Stimulated activated CD4-positive, alpha-beta T cell treated with anti-CD3 and anti-CD28 coated beads, Interleukin-15, amount 100 ng/mL, for 48 hours (primary cell): ENCODE results near the gene CD300LB.
"Not testable (repeated sequence)": the region's sequence is repeated elsewhere in the genome, so short reads cannot be mapped to it uniquely, and the experiment has no call there.

ENCODE experiments used
- DNase-seq, 2 donors: peaks; one replicate each; pipeline ENCODE4 v3.0.0-alpha.2; 2020; ENCODE audit warnings: low read depth in 2 of 2

The CD300LB gene

DNA sequence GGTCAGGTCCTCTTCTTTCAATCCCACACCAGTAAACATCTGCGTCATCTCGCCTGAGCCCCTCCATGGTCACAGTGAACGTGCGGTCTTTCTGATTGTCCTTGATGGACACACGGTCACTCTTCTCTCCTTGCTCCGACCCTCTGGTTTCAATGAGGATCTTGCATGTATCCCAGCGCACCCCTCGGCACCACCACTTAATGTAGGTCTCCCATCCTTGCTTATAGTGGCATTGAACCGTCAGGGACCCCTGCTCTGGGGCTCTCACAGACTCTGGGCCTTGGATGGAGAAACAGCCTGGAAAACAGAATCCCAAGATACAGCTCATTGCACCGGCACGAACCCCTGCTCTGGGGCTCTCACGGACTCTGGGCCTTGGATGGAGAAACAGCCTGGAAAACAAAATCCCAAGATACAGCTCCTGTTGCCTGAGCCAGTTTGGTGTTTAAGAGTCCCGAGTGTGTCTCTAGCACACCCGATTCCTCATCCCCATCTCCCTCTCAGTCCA, 5.4 kb downstream of the CD300LB start:
- DNase-seq = no peak

DNA sequence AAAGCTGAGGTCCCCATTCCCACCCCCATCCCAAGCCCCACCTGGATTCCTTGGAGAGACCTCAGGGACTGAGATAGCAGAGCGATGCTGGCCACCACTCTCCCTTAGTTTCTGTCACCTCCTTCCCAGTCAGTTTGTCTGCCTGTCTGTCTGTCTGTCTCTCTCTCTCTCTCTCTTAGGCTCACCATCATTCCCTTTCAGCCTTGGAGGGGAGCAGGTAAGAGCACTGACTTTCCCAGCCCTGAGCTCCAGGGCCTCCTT, 5.9 kb downstream of the CD300LB start:
- DNase-seq = no peak

DNA sequence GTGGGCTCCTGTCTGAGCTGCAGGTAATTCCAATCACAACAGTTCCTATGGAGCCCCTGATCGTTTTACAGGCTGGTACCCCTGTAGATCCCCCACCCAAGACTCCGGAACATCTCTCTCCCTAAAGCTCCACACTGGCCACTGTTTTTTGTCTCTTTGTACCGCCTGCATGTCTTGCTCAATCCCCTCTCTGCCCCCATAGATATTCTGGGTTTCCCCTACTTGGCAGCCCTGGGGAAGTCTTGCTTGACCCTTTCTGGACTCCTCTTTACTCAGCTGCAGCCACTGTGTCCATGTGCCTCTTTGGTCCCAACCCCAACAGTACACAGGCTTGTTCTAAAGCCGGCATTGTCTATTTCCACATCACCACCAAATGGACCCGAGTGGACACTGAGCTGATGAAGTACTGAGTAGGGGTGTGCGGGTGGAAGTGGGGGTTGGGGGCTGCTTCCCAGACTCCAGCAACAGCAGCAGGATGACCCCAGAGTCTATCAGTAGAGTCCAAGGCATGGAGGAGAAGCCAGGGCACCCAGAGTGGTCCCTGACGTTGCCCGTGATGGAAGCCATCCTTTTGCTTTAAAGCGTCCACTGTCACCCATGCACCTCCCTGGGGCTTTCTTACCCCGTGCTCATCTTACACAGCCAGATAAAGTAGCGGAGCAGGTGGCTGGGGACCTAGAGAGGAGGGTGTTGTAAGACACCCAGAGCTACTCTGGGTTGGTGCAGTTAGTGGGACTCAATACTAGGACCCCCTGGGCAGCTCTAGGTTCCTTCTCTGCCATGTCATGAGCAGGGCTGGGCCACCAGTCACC, 6.4 kb downstream of the CD300LB start:
- DNase-seq = no peak

DNA sequence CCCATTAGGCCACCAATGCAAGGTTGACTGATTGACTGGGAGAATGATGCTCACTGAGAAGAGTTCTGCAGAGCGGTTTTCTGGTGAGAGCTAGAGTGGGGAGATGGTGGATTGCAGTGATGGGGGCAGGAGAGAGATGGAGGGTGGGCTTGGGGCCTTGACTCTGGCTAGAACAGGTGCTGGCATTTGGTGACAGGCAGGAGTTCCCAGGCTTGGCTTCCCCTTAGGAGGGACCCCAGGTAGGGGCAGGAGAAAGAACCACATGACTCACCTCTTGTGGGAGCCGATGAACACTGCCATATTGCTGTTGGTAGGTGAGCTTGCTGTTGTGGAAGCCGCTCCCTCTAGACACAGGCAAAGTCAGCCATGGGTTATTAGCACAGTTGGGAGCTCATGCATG, 8.0 kb downstream of the CD300LB start:
- no peak for DNase-seq

DNA sequence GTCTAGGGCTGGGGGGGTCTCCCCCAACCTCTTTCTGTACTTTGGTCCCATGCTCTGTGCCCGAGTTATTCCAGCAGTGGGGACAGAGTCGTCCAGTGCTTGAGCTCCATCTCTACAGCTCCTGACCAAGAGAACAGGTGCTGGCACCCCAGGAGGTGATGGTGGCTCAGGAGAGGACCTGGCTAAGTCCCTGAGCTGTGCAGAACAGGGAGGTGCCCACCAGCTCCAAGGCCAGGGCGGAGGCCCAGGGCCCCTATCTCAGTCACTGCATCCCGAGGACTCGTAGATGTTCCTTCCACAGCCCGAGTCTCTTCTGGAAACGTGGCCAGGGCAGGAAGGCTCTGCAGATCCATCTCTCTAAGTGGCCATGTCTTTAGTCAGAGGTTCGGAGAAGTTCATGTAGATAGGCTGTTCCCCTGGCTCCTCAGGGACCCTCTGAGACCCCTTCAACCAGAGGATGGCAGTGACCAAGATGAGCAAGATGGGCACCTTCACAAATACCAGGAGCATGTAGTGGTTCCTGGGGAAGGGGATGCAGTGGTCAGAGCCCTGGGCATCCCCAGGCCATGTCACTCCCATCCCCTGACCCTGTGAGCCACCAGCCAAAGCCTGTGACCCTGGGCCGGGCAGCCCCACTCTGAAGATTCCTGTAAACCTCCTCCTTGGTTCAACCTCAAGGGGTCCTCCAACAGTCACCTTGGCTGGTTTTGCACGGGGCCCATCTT, 8.7 kb downstream of the CD300LB start:
- DNase-seq = no peak

DNA sequence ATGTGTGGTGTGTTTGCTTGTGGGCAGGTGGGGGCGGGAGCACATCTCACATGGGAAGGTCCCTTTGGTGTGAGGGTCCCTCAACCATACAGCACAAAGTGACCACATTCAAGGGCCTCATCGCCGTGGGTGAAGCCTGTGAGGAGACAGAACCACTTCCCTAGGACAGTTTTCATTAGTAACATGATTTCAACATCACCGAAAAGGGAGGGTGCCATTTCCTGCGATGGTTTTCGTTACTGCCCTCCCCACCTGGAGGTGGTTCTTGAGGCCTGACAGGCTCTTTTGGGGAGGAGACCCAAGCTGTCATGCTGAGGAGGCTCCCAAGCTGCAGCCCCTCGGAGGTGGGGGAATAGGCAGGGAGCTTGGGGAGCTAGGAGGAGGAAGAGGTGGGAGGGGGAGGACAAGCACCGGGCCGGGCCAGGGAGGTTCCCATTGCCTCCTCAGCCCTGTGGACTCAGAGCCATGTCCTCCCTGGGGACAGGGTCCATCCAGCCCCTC, 9.5 kb downstream of the CD300LB start:
- no peak for DNase-seq

DNA sequence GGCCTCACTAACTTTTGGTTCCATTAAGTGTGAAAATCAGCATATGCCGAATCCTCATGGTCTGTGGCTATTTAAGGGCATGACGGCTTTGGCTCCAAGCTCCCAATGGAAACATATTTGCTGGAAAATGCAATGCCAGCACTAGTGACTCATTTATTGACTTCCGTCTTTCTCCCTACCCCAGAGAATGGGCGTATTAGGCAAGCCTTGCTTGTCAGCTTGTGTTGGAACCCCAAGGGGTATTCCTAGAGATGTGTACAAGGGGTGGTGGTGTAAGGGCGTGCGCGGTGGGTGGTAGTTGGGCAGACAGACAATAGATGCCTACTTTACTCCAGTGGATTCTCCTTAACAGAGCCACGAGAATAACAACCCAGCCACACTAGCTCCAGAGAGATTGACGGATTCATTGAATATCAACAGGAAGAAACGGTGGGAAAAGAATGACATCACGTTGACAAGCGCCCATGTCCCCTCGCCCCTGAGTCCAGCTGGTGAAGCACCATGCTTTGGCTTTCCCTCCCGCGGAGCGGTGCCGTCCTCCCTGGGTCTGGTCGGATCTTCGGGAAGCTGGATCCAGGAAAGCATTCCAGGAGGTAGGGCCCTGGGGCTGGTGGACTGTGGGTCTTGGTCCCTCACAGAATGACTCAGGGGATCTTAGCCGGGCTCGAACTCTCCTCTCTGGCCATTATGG, 10.3 kb downstream of the CD300LB start:
- DNase-seq = no peak

DNA sequence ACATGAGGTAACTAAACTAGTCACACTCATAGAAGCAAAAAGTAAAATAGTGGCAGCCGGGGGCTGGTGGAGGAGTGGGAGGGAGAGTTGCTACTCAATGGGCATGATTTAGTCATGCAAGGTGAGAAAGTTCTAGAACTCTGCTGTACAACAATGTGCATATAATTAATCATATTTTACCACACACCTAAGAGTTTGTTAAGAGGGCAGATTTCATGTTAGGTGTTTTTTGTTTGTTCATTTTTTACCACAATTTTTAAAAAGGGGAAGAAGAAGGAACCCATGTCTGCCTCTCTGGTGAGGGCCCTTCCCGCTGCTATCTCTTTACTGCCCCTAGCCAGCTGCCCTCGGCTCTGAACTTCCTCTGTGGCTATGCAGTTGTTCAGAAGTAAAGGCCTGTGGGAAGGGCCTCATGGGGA, 11.2 kb downstream of the CD300LB start:
- no peak for DNase-seq

GRCh38 chr17:74518413-74518981, 12.8 kb downstream of the CD300LB start:
- not testable (repeated sequence) for DNase-seq

DNA sequence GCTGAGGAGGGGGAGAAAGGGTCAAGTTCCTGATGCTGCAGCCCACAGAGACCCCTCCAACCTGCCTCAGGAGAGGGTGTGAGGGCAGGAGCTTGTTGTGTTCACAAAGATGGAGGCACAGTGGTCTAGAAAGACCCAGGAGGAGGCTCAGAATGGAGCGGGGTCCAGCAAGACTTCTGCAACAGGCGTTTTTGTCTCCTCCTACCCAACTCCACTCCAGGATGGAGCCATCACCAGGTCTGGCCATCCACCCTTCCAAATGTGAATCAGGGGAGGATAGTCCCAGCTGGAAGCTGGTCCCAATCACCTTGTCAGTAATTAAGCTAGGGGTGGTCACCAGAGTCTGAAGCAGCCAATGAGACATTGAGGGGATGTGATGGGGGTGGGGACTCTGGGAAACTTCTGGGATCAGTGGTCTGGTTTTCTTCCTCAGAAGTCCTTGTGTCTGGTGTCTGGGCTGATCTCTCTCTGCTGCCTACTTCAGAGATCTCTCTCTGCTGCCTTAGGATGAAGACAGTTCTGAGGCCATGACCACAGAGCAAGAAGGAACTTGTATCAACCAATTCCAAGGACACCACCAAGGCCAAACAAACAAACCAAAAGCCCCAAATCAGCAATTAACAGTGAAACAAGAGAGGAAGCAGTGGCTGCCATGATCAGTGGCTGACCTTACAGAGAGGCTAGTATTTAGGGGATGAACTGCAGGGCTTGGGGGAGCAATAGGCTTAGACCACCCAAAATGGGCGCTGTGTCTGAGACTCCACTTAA, 14.5 kb downstream of the CD300LB start:
- no peak for DNase-seq

DNA sequence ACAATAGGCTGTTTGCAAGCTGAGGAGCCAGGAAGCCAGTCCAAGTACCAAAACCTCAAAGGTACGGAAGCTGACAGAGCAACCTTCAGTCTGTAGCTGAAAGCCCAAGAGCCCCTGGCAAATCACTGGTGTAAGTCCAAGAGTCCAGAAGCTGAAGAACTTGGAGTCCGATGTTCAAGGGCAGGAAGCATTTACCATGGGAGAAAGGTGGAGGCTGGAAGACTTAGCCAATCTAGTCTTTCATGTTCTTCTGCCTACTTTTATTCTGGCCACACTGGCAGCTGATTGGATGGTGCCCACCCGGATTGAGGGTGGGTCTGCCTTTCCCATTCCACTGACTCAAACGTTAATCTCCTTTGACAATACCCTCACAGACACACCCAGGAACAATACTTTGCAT, 15.3 kb downstream of the CD300LB start:
- no peak for DNase-seq

- DNase-seq = peak in 1 of 2 donors; percentile 26
Measured at GRCh38 chr17:74514632-74515334, 16.5 kb downstream of the CD300LB start.

DNA sequence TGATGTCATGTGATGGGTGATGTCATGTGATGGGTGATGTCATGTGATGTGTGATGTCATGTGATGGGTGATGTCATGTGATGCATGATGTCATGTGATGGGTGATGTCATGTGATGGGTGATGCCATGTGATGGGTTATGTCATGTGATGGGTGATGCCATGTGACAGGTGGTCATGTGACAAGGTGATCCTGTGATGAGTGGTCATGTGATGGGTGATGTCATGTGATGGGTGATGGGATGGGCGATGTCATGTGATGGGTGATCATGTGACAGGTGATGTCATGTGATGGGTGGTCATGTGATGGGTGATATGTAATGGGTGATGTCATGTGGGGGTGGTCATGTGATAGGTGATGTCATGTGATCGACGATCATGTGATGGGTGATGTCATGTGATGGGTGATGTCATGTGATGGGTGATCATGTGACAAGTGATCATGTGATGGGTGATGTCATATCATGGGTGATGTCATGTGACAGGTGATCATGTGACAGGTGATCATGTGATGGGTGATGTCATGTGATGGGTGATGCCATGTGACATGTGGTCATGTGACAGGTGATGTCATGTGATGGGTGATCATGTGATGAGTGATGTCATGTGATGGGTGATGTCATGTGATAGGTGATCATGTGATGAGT, 17.2 kb downstream of the CD300LB start:
- peak; percentile 23 to 44 for DNase-seq

DNA sequence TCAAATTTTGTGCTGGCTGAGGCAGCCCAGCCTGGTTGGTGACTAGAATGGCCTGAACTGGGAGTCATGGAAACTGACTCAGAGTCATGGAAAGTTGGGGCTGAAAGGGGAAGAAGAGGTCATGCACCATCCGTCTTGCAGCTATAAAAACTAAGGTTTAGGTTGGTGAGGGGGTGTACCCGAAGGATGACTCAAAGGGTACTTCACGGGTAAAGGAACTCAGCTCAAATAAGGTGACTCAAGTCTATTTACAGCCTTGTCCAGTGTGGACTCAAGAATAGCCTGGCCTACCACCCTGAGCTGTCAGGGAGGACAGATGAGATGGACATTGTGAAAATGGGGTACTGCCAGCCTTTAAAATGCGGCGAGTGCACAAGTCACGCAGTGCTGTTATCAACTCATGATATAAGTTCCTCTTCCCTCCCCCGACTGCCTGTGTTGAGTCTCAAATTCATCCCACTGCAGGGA, 18.6 kb downstream of the CD300LB start:
- peak; percentile 50 to 56 for DNase-seq

- no peak for DNase-seq
Measured at GRCh38 chr17:74512036-74512435, 19.2 kb downstream of the CD300LB start.

DNA sequence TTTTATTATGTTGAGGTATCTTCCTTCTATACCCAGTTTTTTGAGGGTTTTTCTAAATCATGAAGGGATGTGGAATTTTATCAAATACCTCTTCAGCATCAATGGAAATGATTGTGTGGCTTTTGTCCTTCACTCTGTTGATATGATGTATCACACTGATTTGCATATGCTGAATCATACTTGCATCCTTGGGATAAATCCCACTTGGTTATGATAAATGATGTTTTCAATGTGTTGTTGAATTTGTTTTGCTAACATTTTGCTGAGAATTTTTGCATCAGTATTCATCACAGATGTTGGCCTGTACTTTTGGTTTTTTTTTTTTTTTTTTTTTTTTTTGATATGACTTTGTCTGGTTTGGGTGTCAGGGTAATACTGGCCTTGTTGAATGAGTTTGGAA, 23.1 kb downstream of the CD300LB start:
- DNase-seq = no peak

DNA sequence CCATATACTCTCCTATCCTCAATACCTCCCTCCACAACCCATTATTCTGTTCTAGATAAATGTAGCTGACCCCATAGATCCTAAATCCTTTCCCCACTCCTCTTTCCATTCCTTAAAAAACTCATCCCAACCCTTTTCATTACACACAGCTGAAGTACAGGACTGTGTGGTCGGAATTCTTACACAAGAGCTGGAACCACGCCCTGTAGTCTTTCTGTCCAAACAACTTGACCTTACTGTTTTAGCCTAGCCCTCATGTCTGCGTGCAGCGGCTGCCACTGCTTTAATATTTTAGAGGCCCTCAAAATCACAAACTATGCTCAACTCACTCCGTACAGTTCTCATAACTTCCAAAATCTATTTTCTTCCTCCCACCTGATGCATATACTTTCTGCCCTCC, 27.3 kb downstream of the CD300LB start:
- not testable (repeated sequence) for DNase-seq

- no peak for DNase-seq
Measured at GRCh38 chr17:74502861-74503260, 28.4 kb downstream of the CD300LB start.

GRCh38 chr17:74499992-74500391, 31.3 kb downstream of the CD300LB start:
- no peak for DNase-seq

GRCh38 chr17:74497471-74497870, 33.8 kb downstream of the CD300LB start:
- DNase-seq = no peak
